ENCODE measurements around the gene ARAF. TPM values are rescaled to one million over a fixed set of nuclear protein-coding genes. Genes with fewer than 3 reads are reported as not detected.

Gene ARAF
- total and polyA plus RNA-seq, 2 donors (not counting 3 experiments of a cell fraction or from before 2014, with no cell fraction given) = 62.7 to 69.5 TPM

- CTCF ChIA-PET = interaction anchor here (1.6 to 2.6 kb wide), 2 partner anchors 104 to 487 kb away, joined by 6 to 9 read pairs; no protein-coding TSS in a partner anchor
- no peak overlapping the region for H3K4me3 ChIP-seq (replicated peaks in 1 of 3; ENCODE audit: insufficient read depth in 1 of 3, low read depth in 1 of 3, low read length in 3 of 3)
- H3K9me3 ChIP-seq (replicated peaks; ENCODE audit: control insufficient read depth, insufficient read depth, low read length) = no peaks in the 10 kb centered on the region
- H3K27ac ChIP-seq (ENCODE audit: insufficient read depth, low read depth, low read length) = no peak overlapping the region
- no TSS peak for BruUV-seq (replicated peaks)
- H3K79me2 ChIP-seq (ENCODE audit: control insufficient read depth, insufficient read depth, low read length) = no peaks in the 10 kb centered on the region
- H3K9ac ChIP-seq (replicated peaks; ENCODE audit: extremely low read depth, insufficient read depth, low read length) = no peak overlapping the region
- no peak overlapping the region for H3K4me2 ChIP-seq (ENCODE audit: insufficient read depth, low read length)
- H3K36me3 ChIP-seq (ENCODE audit: control insufficient read depth in 2 of 2, extremely low read depth in 1 of 2, insufficient read depth in 2 of 2, low read length in 2 of 2) = no peaks in the 10 kb centered on the region
- no peaks in the 10 kb centered on the region for H4K20me1 ChIP-seq (replicated peaks; ENCODE audit: control insufficient read depth, extremely low read depth, insufficient read depth, low read length)
- dilution Hi-C loops (cut with MboI; ENCODE audit: extremely low pct_ligation_motif_present, low sequenced_read_pairs) (no loop called here), intact Hi-C loops (cut with micrococcal nuclease) (loop anchor here (2.0 kb wide), 1 partner anchor 17 kb away; no protein-coding TSS in a partner anchor)
- H2AFZ ChIP-seq (ENCODE audit: low read depth, low read length) = no peak overlapping the region
- peaks cover 4% of the 10 kb centered on the region for H3K4me1 ChIP-seq (ENCODE audit: control insufficient read depth, extremely low read depth, insufficient read depth, low read length)
- no peaks in the 10 kb centered on the region for H3K27me3 ChIP-seq (ENCODE audit: control insufficient read depth in 2 of 2, insufficient read depth in 2 of 2, low read length in 2 of 2)
- DNase-seq (ENCODE audit: low read depth, low spot score) = no peak
- POLR2A ChIA-PET = no interaction called here
- no peak for FAIRE-seq
- no peaks in the 10 kb centered on the region for H3K9me1 ChIP-seq (replicated peaks; ENCODE audit: control insufficient read depth, extremely low read depth, insufficient read depth, low read length)
- TF ChIP-seq EZH2 (IDR thresholded peaks at IDR 0.05; ENCODE audit: borderline replicate concordance, low read depth, low read length, severe bottlenecking) (no peak), FOS (IDR thresholded peaks at IDR 0.05; ENCODE audit: borderline replicate concordance, insufficient read depth, low read length) (no peak), POLR2AphosphoS5 (IDR thresholded peaks at IDR 0.05; ENCODE audit: insufficient read depth, low read depth, low read length) (no peak), CTCF (IDR thresholded peaks at IDR 0.05; ENCODE audit: extremely low read depth in 1 of 2, insufficient read depth in 1 of 2, low read depth in 1 of 2, low read length in 2 of 2) (no peak), MAX (IDR thresholded peaks at IDR 0.05; ENCODE audit: insufficient read depth, insufficient read length) (no peak), GATA2 (IDR thresholded peaks at IDR 0.05; ENCODE audit: insufficient read depth, insufficient read length, low read depth, low read length) (no peak), MYC (IDR thresholded peaks at IDR 0.05; ENCODE audit: low read depth, low read length) (no peak), JUN (IDR thresholded peaks at IDR 0.05; ENCODE audit: borderline replicate concordance, insufficient read depth, insufficient read length, low read depth) (no peak), POLR2A (IDR thresholded peaks at IDR 0.05; ENCODE audit: low read depth, low read length) (no peak)
Measured at GRCh38 chrX:47539860-47540259, 21.1 kb upstream of the ARAF start.

Data from endothelial cell of umbilical vein (primary cell).